A549 (cell line): Measurements from ENCODE around the gene PRKAG2. TPM values are rescaled to one million over a fixed set of nuclear protein-coding genes. Genes with fewer than 3 reads are reported as not detected.
A peak's percentile ranks its signal among the peaks of the same experiment; 100 is the strongest.

Experiments used
- ATAC-seq, 2 experiments: fragments of 200-7000 bp in 1 of 2; fragments of >200 bp in 1 of 2; cut with Nextera tagmentation in 1 of 2; cut with Tn5 transposase in 1 of 2; 3 replicates each; pipeline versions ENCODE4 v1.8.0 to v1.9.1; 2018 to 2020; ENCODE audit warnings: mild to moderate bottlenecking in 1 of 2, moderate library complexity in 1 of 2
- CTCF ChIA-PET: fragments of 300-600 bp; sonication (Branson Sonifier 250); formaldehyde crosslinking; extraction: SDS; loops from one replicate; lab custom pipeline; 2021; ENCODE audit warnings: antibody characterized with exemption, inconsistent platforms; lab: Yijun Ruan, JAX
- POLR2A ChIA-PET: fragments of 350-600 bp; formaldehyde crosslinking; extraction: SDS; loops from one replicate; lab custom pipeline; 2021; ENCODE audit warnings: antibody characterized with exemption, inconsistent platforms; lab: Yijun Ruan, JAX
- DNase-seq, 2 experiments: peaks; one replicate each; pipeline versions ENCODE4 v3.0.0 to v3.0.0-alpha.2; 2011 to 2016; ENCODE audit warnings: low read depth in 1 of 2, low spot score in 1 of 2
- FAIRE-seq: peaks from 2 replicates; lab custom pipeline; 2011; peaks lifted over from hg19 to GRCh38; lab: Jason Lieb, UNC
- H3K27ac ChIP-seq, 2 experiments: fragments of >200 bp; sonication (Bioruptor Twin); formaldehyde crosslinking; 3 replicates each; pipeline ENCODE4 v1.5.1; 2016 to 2017
- H3K4me1 ChIP-seq: fragments of >200 bp; sonication (Bioruptor Twin); formaldehyde crosslinking; 3 replicates; pipeline ENCODE4 v1.6.1; 2016
- H3K4me2 ChIP-seq: fragments of >200 bp; sonication (Bioruptor Twin); formaldehyde crosslinking; 3 replicates; pipeline ENCODE4 v1.6.1; 2016
- H3K4me3 ChIP-seq: fragments of >200 bp; sonication (Bioruptor Twin); formaldehyde crosslinking; 3 replicates; pipeline ENCODE4 v1.5.1; 2016
- H3K9me3 ChIP-seq: fragments of >200 bp; sonication (Bioruptor Twin); formaldehyde crosslinking; 3 replicates; pipeline ENCODE4 v1.6.1; 2016
- CBX8 ChIP-seq: fragments of 200-600 bp; sonication (generic); IDR thresholded peaks from 2 replicates; pipeline ENCODE4 v1.6.1; 2016
- EHMT2 ChIP-seq: fragments of 200-600 bp; sonication (generic); IDR thresholded peaks from 2 replicates; pipeline ENCODE4 v1.6.1; 2016; ENCODE audit warnings: antibody characterized with exemption, low read depth, mild to moderate bottlenecking, moderate library complexity
- FOSB ChIP-seq: fragments of 250-450 bp; sonication (Bioruptor Pico); IDR thresholded peaks from 2 replicates; pipeline ENCODE4 v1.5.0; 2020; ENCODE audit warnings: mild to moderate bottlenecking, moderate library complexity
- FOXS1 ChIP-seq: fragments of 250-450 bp; sonication (Bioruptor Pico); IDR thresholded peaks from 2 replicates; pipeline ENCODE4 v1.5.0; 2020; ENCODE audit warnings: mild to moderate bottlenecking, moderate library complexity
- HEYL ChIP-seq: fragments of 250-450 bp; sonication (Bioruptor Pico); IDR thresholded peaks from 2 replicates; pipeline ENCODE4 v1.8.0; 2021; ENCODE audit warnings: mild to moderate bottlenecking, moderate library complexity
- HOXA7 ChIP-seq: fragments of 250-450 bp; sonication (Bioruptor Pico); IDR thresholded peaks from 2 replicates; pipeline ENCODE4 v1.5.0; 2020; ENCODE audit warnings: mild to moderate bottlenecking, moderate library complexity
- JUN ChIP-seq, 2 experiments: fragments of >200 bp; sonication (Bioruptor Twin); formaldehyde crosslinking; IDR thresholded peaks; 2 replicates in 1 of 2; 3 replicates in 1 of 2; pipeline ENCODE4 v1.6.1; 2016 to 2017
- JUNB ChIP-seq: fragments of >200 bp; sonication (Bioruptor Twin); formaldehyde crosslinking; IDR thresholded peaks from 2 replicates; pipeline ENCODE4 v1.6.1; 2016
- MYC ChIP-seq: IDR thresholded peaks from 2 replicates; pipeline ENCODE4 v1.6.1; 2012; ENCODE audit warnings: mild to moderate bottlenecking, inconsistent platforms, low read length, improper control_type of control experiment, borderline replicate concordance
- RAD21 ChIP-seq, 2 experiments: fragments of >200 bp in 1 of 2; sonication (Bioruptor Twin) in 1 of 2; formaldehyde crosslinking in 1 of 2; IDR thresholded peaks in 1 of 2; conservative IDR thresholded peaks in 1 of 2; 2 replicates in 1 of 2; 3 replicates in 1 of 2; pipeline ENCODE4 v1.6.1; 2012 to 2018; ENCODE audit warnings: inconsistent platforms in 1 of 2
- RNF2 ChIP-seq: fragments of 200-600 bp; sonication (generic); IDR thresholded peaks from 2 replicates; pipeline ENCODE4 v1.6.1; 2016; ENCODE audit warnings: low read depth, mild to moderate bottlenecking, antibody characterized with exemption, moderate library complexity, borderline replicate concordance
- SMC3 ChIP-seq: fragments of >200 bp; sonication (Bioruptor Twin); formaldehyde crosslinking; IDR thresholded peaks from 3 replicates; pipeline ENCODE4 v1.6.1; 2018; ENCODE audit warnings: inconsistent platforms
- SREBF2 ChIP-seq: fragments of 450-650 bp; IDR thresholded peaks from 2 replicates; pipeline ENCODE4 v1.6.1; 2014; ENCODE audit warnings: mild to moderate bottlenecking, moderate library complexity
- ZNF302 ChIP-seq: fragments of 250-450 bp; sonication (Bioruptor Pico); IDR thresholded peaks from 2 replicates; pipeline ENCODE4 v1.9.0; 2021; ENCODE audit warnings: inconsistent platforms, mild to moderate bottlenecking, moderate library complexity
- WGBS: methylation state at CpG from one replicate; pipeline ENCODE4 v1.1.6; 2017; ENCODE audit errors: missing lambda C conversion rate; 5-methylcytosine and 5-hydroxymethylcytosine counted together
- polyA plus RNA-seq, 4 experiments: library from polyadenylated mRNA; depleted of rRNA in 3 of 4; stranded (reverse); fragments of >200 nt; fragmentation: RNase III in 1 of 4; extraction: RNeasy Plus Mini Kit Qiagen cat#74134 plus additional on column Dnase treatment in 1 of 4; gene quantifications; 2 replicates in 3 of 4; 3 replicates in 1 of 4; pipeline ENCODE4 v1.2.3, GENCODE V29; 2011 to 2017
- TF ChIP-seq, protein P1 (sequence below): fragments of >200 bp; sonication (Bioruptor Twin); formaldehyde crosslinking; IDR thresholded peaks from 3 replicates; pipeline ENCODE4 v1.5.1; 2016
- TF ChIP-seq, protein P2 (sequence below): fragments of >200 bp; sonication (Bioruptor Twin); formaldehyde crosslinking; IDR thresholded peaks from 2 replicates; pipeline ENCODE4 v1.6.1; 2016
- TF ChIP-seq, protein P3 (sequence below): fragments of 200-600 bp; sonication (generic); IDR thresholded peaks from 2 replicates; pipeline ENCODE4 v1.6.1; 2016; ENCODE audit warnings: antibody characterized with exemption, mild to moderate bottlenecking, moderate library complexity
- TF ChIP-seq, protein P4 (sequence below): fragments of 250-450 bp; sonication (Bioruptor Pico); IDR thresholded peaks from 2 replicates; pipeline ENCODE4 v1.5.0; 2021; ENCODE audit warnings: mild to moderate bottlenecking, moderate library complexity, borderline replicate concordance
- TF ChIP-seq, protein P5 (sequence below): IDR thresholded peaks from 2 replicates; pipeline ENCODE4 v1.6.1; 2012; ENCODE audit warnings: low read depth, borderline replicate concordance
- TF ChIP-seq, protein P6 (sequence below): fragments of 450-650 bp; IDR thresholded peaks from 2 replicates; pipeline ENCODE4 v1.6.1; 2014; ENCODE audit warnings: antibody characterized with exemption

Gene PRKAG2
- polyA plus RNA-seq, 2 of the 4 experiments (the other 2 are of a cell fraction): 26.5 to 31.7 TPM

DNA sequence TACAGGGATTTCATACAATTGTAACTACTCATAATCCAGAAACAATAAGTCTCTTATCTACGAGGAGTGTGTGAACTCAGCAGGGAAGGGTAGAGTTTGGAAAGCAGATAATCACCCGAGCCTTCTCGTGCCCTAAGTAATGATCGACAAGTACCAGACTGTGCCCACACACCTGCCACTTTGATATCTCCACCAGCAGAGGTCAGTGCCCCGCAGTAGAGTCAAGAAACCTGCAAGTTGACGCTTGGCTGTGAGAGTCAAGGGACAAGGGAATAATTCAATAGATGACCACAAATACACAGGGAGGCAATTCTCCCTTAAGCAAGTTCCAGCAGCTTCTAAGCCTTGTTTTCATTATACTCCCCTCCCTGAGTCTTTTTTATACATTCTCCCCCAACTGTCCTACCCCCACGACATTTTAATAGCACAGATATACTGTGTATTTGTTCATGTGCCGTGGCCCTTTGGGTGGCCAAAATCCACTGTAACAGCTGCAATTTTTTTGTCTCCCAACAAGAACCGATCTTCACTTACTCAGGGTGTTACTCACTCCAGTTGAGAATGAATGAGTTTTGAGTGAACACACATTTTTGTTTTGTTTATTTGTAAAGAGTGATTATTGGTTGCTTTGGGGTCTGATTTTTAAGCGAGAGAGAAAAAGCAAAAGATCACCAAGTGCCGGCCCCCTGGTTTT lies 250.3 kb downstream of the PRKAG2 start:
- ATAC-seq: peak; percentile 80 to 91; a peak in 5 of 6 replicates
- no peak for FAIRE-seq
- 69% methylated on average over 11 of the region's 11 CpGs for WGBS
- TF ChIP-seq SMC3 (peak; percentile 82), MYC (no peak), RAD21 (conservative IDR thresholded peaks at IDR 0.05 in 1 of 2, IDR thresholded peaks at IDR 0.05 in 1 of 2) (peak; percentile 77 to 84)
- TF ChIP-seq, protein P1, sequence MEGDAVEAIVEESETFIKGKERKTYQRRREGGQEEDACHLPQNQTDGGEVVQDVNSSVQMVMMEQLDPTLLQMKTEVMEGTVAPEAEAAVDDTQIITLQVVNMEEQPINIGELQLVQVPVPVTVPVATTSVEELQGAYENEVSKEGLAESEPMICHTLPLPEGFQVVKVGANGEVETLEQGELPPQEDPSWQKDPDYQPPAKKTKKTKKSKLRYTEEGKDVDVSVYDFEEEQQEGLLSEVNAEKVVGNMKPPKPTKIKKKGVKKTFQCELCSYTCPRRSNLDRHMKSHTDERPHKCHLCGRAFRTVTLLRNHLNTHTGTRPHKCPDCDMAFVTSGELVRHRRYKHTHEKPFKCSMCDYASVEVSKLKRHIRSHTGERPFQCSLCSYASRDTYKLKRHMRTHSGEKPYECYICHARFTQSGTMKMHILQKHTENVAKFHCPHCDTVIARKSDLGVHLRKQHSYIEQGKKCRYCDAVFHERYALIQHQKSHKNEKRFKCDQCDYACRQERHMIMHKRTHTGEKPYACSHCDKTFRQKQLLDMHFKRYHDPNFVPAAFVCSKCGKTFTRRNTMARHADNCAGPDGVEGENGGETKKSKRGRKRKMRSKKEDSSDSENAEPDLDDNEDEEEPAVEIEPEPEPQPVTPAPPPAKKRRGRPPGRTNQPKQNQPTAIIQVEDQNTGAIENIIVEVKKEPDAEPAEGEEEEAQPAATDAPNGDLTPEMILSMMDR: peak; percentile 75
- no peak overlapping the region for H3K4me2 ChIP-seq
- H3K4me3 ChIP-seq: no peak overlapping the region
- DNase-seq: peak; percentile 71 to 76
- ChIA-PET POLR2A (interaction anchor here (1.3 kb wide), 1 partner anchor 119 kb away, joined by 3 read pairs; no protein-coding TSS in a partner anchor), CTCF (interaction anchor here (0.6 to 14.2 kb wide), 35 partner anchors 8 to 306 kb away, joined by 3 to 173 read pairs (median 4); no protein-coding TSS in a partner anchor)
- peaks cover 29% of the 10 kb centered on the region for H3K4me1 ChIP-seq
- peak overlapping the region in 1 of 2 experiments; percentile 29; a peak in 2 of 6 replicates for H3K27ac ChIP-seq
- no peaks in the 10 kb centered on the region for H3K9me3 ChIP-seq

DNA sequence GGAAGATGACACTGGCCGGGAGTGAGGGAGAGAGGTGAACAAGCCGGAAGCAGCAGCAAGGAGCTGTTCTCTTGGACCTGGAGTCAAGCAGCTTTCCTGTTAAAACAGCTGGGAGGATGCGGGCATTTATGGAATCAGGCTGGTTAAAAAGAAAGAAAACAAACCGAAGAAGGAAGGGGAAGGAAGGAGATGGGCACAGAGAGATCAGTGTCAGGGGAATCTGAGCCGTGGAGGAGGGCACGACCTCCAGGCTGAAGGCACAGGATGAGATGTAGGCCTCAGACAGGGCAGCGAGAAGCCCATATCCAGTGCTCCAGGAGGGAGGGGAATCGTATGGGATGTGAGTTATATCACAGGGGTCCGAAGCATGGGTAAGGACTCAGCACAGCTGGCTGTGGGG lies 251.3 kb downstream of the PRKAG2 start:
- TF ChIP-seq, protein P2, sequence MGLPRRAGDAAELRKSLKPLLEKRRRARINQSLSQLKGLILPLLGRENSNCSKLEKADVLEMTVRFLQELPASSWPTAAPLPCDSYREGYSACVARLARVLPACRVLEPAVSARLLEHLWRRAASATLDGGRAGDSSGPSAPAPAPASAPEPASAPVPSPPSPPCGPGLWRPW: no peak
- TF ChIP-seq, protein P3, sequence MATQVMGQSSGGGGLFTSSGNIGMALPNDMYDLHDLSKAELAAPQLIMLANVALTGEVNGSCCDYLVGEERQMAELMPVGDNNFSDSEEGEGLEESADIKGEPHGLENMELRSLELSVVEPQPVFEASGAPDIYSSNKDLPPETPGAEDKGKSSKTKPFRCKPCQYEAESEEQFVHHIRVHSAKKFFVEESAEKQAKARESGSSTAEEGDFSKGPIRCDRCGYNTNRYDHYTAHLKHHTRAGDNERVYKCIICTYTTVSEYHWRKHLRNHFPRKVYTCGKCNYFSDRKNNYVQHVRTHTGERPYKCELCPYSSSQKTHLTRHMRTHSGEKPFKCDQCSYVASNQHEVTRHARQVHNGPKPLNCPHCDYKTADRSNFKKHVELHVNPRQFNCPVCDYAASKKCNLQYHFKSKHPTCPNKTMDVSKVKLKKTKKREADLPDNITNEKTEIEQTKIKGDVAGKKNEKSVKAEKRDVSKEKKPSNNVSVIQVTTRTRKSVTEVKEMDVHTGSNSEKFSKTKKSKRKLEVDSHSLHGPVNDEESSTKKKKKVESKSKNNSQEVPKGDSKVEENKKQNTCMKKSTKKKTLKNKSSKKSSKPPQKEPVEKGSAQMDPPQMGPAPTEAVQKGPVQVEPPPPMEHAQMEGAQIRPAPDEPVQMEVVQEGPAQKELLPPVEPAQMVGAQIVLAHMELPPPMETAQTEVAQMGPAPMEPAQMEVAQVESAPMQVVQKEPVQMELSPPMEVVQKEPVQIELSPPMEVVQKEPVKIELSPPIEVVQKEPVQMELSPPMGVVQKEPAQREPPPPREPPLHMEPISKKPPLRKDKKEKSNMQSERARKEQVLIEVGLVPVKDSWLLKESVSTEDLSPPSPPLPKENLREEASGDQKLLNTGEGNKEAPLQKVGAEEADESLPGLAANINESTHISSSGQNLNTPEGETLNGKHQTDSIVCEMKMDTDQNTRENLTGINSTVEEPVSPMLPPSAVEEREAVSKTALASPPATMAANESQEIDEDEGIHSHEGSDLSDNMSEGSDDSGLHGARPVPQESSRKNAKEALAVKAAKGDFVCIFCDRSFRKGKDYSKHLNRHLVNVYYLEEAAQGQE: no peak
- no peak for TF ChIP-seq SMC3
- TF ChIP-seq, protein P4, sequence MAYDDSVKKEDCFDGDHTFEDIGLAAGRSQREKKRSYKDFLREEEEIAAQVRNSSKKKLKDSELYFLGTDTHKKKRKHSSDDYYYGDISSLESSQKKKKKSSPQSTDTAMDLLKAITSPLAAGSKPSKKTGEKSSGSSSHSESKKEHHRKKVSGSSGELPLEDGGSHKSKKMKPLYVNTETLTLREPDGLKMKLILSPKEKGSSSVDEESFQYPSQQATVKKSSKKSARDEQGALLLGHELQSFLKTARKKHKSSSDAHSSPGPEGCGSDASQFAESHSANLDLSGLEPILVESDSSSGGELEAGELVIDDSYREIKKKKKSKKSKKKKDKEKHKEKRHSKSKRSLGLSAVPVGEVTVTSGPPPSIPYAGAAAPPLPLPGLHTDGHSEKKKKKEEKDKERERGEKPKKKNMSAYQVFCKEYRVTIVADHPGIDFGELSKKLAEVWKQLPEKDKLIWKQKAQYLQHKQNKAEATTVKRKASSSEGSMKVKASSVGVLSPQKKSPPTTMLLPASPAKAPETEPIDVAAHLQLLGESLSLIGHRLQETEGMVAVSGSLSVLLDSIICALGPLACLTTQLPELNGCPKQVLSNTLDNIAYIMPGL: no peak
- TF ChIP-seq HOXA7: no peak
- no peak for TF ChIP-seq FOXS1
- TF ChIP-seq ZNF302 (CRISPR knock-in tag): no peak
- TF ChIP-seq JUNB: no peak
- no peak for TF ChIP-seq CBX8
- TF ChIP-seq RNF2: no peak
- TF ChIP-seq EHMT2: no peak
- no peak for TF ChIP-seq FOSB (CRISPR knock-in tag)
- no peak for TF ChIP-seq HEYL (CRISPR knock-in tag)
- TF ChIP-seq, protein P5, sequence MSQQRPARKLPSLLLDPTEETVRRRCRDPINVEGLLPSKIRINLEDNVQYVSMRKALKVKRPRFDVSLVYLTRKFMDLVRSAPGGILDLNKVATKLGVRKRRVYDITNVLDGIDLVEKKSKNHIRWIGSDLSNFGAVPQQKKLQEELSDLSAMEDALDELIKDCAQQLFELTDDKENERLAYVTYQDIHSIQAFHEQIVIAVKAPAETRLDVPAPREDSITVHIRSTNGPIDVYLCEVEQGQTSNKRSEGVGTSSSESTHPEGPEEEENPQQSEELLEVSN: no peak
- TF ChIP-seq, protein P6, sequence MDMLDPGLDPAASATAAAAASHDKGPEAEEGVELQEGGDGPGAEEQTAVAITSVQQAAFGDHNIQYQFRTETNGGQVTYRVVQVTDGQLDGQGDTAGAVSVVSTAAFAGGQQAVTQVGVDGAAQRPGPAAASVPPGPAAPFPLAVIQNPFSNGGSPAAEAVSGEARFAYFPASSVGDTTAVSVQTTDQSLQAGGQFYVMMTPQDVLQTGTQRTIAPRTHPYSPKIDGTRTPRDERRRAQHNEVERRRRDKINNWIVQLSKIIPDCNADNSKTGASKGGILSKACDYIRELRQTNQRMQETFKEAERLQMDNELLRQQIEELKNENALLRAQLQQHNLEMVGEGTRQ: no peak
- no peak for TF ChIP-seq MYC
- TF ChIP-seq SREBF2: no peak
- no peak for TF ChIP-seq JUN (IDR thresholded peaks at IDR 0.05)
- TF ChIP-seq, all 56 proteins: peak for 0
- H3K4me1 ChIP-seq: peaks cover 26% of the 10 kb centered on the region
- no peak overlapping the region for H3K4me3 ChIP-seq
- FAIRE-seq (no peak), DNase-seq (no peak), ATAC-seq (0 out of 6 replicates have a peak, but pooled peaks have one; percentile 13 to 49)
- peak overlapping the region in 1 of 2 experiments; percentile 2; a peak in 1 of 6 replicates for H3K27ac ChIP-seq
- 88% methylated on average over 9 of the region's 9 CpGs for WGBS
- ChIA-PET CTCF (interaction anchor here (0.6 to 14.2 kb wide), 34 partner anchors 9 to 306 kb away, joined by 3 to 173 read pairs (median 4); no protein-coding TSS in a partner anchor), POLR2A (interaction anchor here (1.3 kb wide), 1 partner anchor 120 kb away, joined by 3 read pairs; no protein-coding TSS in a partner anchor)
- no peaks in the 10 kb centered on the region for H3K9me3 ChIP-seq
- no peak overlapping the region for H3K4me2 ChIP-seq
